T-helper 17 cell (primary cell): ENCODE results near the gene RUNX3. TPM values are rescaled to one million over a fixed set of nuclear protein-coding genes. Genes with fewer than 3 reads are reported as not detected.
A peak's percentile ranks its signal among the peaks of the same experiment; 100 is the strongest.

Experiments
- ATAC-seq: fragments of 150-1000 bp; cut with Tn5 transposase; 2 replicates; pipeline ENCODE4 v1.10.0; 2021; ENCODE audit warnings: mild to moderate bottlenecking, moderate library complexity
- DNase-seq, 3 donors: peaks; one replicate each; pipeline versions ENCODE4 v3.0.0 to v3.0.0-alpha.2; 2020 to 2021
- H3K9me3 ChIP-seq: one replicate; pipeline ENCODE4 v1.7.0; 2013; ENCODE audit warnings: low read length, mild to moderate bottlenecking; ENCODE audit not compliant: control insufficient read depth, poor library complexity, severe bottlenecking
- H3K27ac Mint-ChIP-seq: one replicate; pipeline ENCODE4 v1.8.0; 2022; ENCODE audit warnings: mild to moderate bottlenecking, moderate library complexity, mixed read lengths
- H3K27me3 Mint-ChIP-seq: one replicate; pipeline ENCODE4 v1.8.0; 2022; ENCODE audit warnings: mixed read lengths
- H3K36me3 Mint-ChIP-seq: one replicate; pipeline ENCODE4 v1.8.0; 2022; ENCODE audit warnings: low read depth, mixed read lengths
- H3K4me1 Mint-ChIP-seq: one replicate; pipeline ENCODE4 v1.8.0; 2022; ENCODE audit warnings: mild to moderate bottlenecking, mixed read lengths
- H3K4me3 Mint-ChIP-seq: one replicate; pipeline ENCODE4 v1.8.0; 2022; ENCODE audit warnings: mild to moderate bottlenecking, moderate library complexity, mixed read lengths
- total RNA-seq, 4 donors: library from RNA in 2 of 4; stranded (reverse) in 2 of 4; gene quantifications; one replicate each; pipeline ENCODE4 v1.2.3 and lab custom pipeline; 2022 to 2026

Gene RUNX3
- total RNA-seq, 2 donors from 2014 or later: 186 to 243 TPM

- DNase-seq (no peak), ATAC-seq (no peak)
- H3K36me3 Mint-ChIP-seq: no peaks in the 10 kb centered on the region
- H3K27me3 Mint-ChIP-seq: no peaks in the 10 kb centered on the region
- H3K4me1 Mint-ChIP-seq: peaks cover 20% of the 10 kb centered on the region
- peak overlapping the region; percentile 68 for H3K27ac Mint-ChIP-seq
- no peaks in the 10 kb centered on the region for H3K9me3 ChIP-seq
- no peak overlapping the region for H3K4me3 Mint-ChIP-seq
These were observed 5.1 kb upstream of the RUNX3 start for GRCh38 chr1:24935196-24935526.

GRCh38 chr1:24934310-24935195, 4.5 kb upstream of the RUNX3 start:
- Mint-ChIP-seq H3K27ac (peak overlapping the region; percentile 68), H3K27me3 (no peaks in the 10 kb centered on the region), H3K4me1 (peaks cover 17% of the 10 kb centered on the region), H3K36me3 (no peaks in the 10 kb centered on the region), H3K4me3 (no peak overlapping the region)
- ATAC-seq: no peak
- H3K9me3 ChIP-seq: no peaks in the 10 kb centered on the region
- no peak for DNase-seq

- no peak for ATAC-seq
- no peaks in the 10 kb centered on the region for H3K9me3 ChIP-seq
- no peak for DNase-seq
- H3K27ac Mint-ChIP-seq: peak overlapping the region; percentile 68
- peak overlapping the region; percentile 69 for H3K4me3 Mint-ChIP-seq
- H3K4me1 Mint-ChIP-seq: peaks cover 17% of the 10 kb centered on the region
- H3K36me3 Mint-ChIP-seq: no peaks in the 10 kb centered on the region
- H3K27me3 Mint-ChIP-seq: no peaks in the 10 kb centered on the region
These were observed 3.4 kb upstream of the RUNX3 start for GRCh38 chr1:24933468-24933867.

- Mint-ChIP-seq H3K27ac (peak overlapping the region; percentile 68), H3K27me3 (no peaks in the 10 kb centered on the region), H3K4me1 (peaks cover 18% of the 10 kb centered on the region), H3K4me3 (peak overlapping the region; percentile 69), H3K36me3 (peaks cover under 1% of the 10 kb centered on the region)
- no peaks in the 10 kb centered on the region for H3K9me3 ChIP-seq
- ATAC-seq: no peak
- DNase-seq: no peak
These were observed 2.7 kb upstream of the RUNX3 start for GRCh38 chr1:24932725-24933294.

GRCh38 chr1:24932284-24932683, 2.2 kb upstream of the RUNX3 start:
- peak overlapping the region; percentile 41 for H3K4me3 Mint-ChIP-seq
- no peak for ATAC-seq
- H3K27ac Mint-ChIP-seq: peak overlapping the region; percentile 68
- H3K27me3 Mint-ChIP-seq: no peaks in the 10 kb centered on the region
- no peaks in the 10 kb centered on the region for H3K9me3 ChIP-seq
- H3K4me1 Mint-ChIP-seq: peaks cover 22% of the 10 kb centered on the region
- H3K36me3 Mint-ChIP-seq: peaks cover 2% of the 10 kb centered on the region
- peak; percentile 57 to 72 (median 71) for DNase-seq

GRCh38 chr1:24931468-24932231, 1.6 kb upstream of the RUNX3 start:
- ATAC-seq (no peak), DNase-seq (no peak)
- no peaks in the 10 kb centered on the region for H3K9me3 ChIP-seq
- peak overlapping the region; percentile 37 for H3K27ac Mint-ChIP-seq
- peaks cover 25% of the 10 kb centered on the region for H3K4me1 Mint-ChIP-seq
- H3K36me3 Mint-ChIP-seq: peaks cover 2% of the 10 kb centered on the region
- no peaks in the 10 kb centered on the region for H3K27me3 Mint-ChIP-seq
- peak overlapping the region; percentile 15 for H3K4me3 Mint-ChIP-seq

GRCh38 chr1:24931146-24931467, 1.0 kb upstream of the RUNX3 start:
- H3K4me3 Mint-ChIP-seq: peak overlapping the region; percentile 84
- ATAC-seq: no peak

GRCh38 chr1:24929398-24930259, 447 bp downstream of the RUNX3 start:
- Mint-ChIP-seq H3K27me3 (no peaks in the 10 kb centered on the region), H3K4me1 (peaks cover 41% of the 10 kb centered on the region), H3K36me3 (peaks cover 6% of the 10 kb centered on the region), H3K27ac (peak overlapping the region; percentile 100), H3K4me3 (peak overlapping the region; percentile 96)
- H3K9me3 ChIP-seq: no peaks in the 10 kb centered on the region
- ATAC-seq (peak; percentile 3), DNase-seq (peak; percentile 31 to 46 (median 38))

More at GRCh38 chr1:24931146-24931467, 1.0 kb upstream of the RUNX3 start:
- DNase-seq: no peak
- Mint-ChIP-seq H3K27me3 (no peaks in the 10 kb centered on the region), H3K4me1 (peaks cover 29% of the 10 kb centered on the region), H3K36me3 (peaks cover 2% of the 10 kb centered on the region), H3K27ac (peak overlapping the region; percentile 37)
- no peaks in the 10 kb centered on the region for H3K9me3 ChIP-seq

GRCh38 chr1:24928689-24929397, 1.2 kb downstream of the RUNX3 start:
- DNase-seq: peak; percentile 40 to 50 (median 43)
- no peaks in the 10 kb centered on the region for H3K27me3 Mint-ChIP-seq
- peak; percentile 2 for ATAC-seq
- peaks cover 34% of the 10 kb centered on the region for H3K4me1 Mint-ChIP-seq
- H3K27ac Mint-ChIP-seq: peak overlapping the region; percentile 100
- H3K4me3 Mint-ChIP-seq: peak overlapping the region; percentile 96
- peaks cover 6% of the 10 kb centered on the region for H3K36me3 Mint-ChIP-seq
- H3K9me3 ChIP-seq: no peaks in the 10 kb centered on the region

GRCh38 chr1:24927988-24928688, 1.9 kb downstream of the RUNX3 start:
- Mint-ChIP-seq H3K27me3 (no peaks in the 10 kb centered on the region), H3K27ac (peak overlapping the region; percentile 100), H3K36me3 (peaks cover 6% of the 10 kb centered on the region), H3K4me3 (peak overlapping the region; percentile 96), H3K4me1 (peaks cover 37% of the 10 kb centered on the region)
- ATAC-seq: no peak
- DNase-seq: no peak
- H3K9me3 ChIP-seq: no peaks in the 10 kb centered on the region

- no peaks in the 10 kb centered on the region for H3K9me3 ChIP-seq
- Mint-ChIP-seq H3K36me3 (peaks cover 6% of the 10 kb centered on the region), H3K4me1 (peaks cover 39% of the 10 kb centered on the region), H3K27me3 (no peaks in the 10 kb centered on the region), H3K27ac (peak overlapping the region; percentile 100), H3K4me3 (peak overlapping the region; percentile 96)
- no peak for DNase-seq
- no peak for ATAC-seq
These were observed 2.6 kb downstream of the RUNX3 start for GRCh38 chr1:24927473-24927872.
